ENCODE data around the gene C11orf97. TPM values are rescaled to one million over a fixed set of nuclear protein-coding genes. Genes with fewer than 3 reads are reported as not detected.

C11orf97 gene
- total and polyA plus RNA-seq, 2 donors (not counting 1 experiment from before 2014, with no cell fraction given): not detected

DNA sequence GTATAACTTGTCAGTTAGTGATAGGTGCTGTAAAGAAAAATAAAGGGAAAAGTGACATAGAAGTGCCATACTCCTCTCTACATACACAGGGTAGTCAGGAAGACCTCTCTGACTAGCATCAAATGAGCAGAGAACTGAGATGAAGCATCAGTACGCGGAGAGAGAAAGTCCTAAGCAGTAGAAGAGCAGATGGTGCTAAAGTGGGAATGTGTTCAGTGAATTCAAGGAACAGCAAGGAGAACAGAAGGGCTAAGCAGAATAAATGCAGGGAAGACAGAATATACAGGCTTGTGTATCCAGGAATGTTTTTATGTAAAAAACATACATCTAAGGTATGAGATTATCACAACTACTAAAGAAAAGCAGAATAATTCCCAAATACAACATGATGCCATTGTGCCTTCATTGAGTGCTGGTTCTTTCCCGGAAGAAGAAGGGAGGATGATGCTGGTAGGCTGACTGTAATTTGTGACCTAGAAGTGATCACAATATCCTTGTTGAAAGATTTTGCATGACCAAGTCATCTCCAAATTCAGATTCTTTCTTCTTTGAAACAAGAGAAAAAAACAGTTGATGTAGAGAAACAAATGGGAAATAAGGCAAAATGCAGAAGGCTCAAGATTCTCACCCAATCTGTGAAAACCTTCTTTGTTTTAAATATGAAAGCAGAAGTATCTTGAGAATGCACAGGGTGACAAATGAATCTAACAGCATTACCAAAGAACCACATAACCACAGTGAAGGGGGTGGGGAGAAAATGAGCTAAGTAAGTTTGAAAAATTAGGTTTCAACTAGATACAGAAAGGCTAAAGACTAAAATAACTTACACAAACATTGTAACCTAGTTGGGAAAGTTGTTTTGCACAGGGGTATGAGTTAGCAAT is 39.1 kb upstream of the C11orf97 start:
- DNase-seq: peak; percentile 24
- no peaks in the 10 kb centered on the region for H3K27me3 Mint-ChIP-seq
- Histone ChIP-seq H3K4me2 (replicated peaks; ENCODE audit: low read depth, low read length, poor library complexity, severe bottlenecking) (no peak overlapping the region), H3K27ac (ENCODE audit: low read length in 2 of 2) (no peak overlapping the region), H4K20me1 (ENCODE audit: control insufficient read depth, insufficient read depth, low read length, poor library complexity, severe bottlenecking) (no peaks in the 10 kb centered on the region), H3K4me3 (ENCODE audit: control extremely low read depth in 1 of 5, extremely low read depth in 1 of 5, insufficient read depth in 1 of 5, low read depth in 2 of 5, low read length in 4 of 5) (no peak overlapping the region), H3K4me1 (ENCODE audit: control insufficient read depth in 2 of 2, insufficient read depth in 2 of 2, low read length in 2 of 2) (peaks cover 4 to 8% of the 10 kb centered on the region in 2 donors), H3K79me2 (ENCODE audit: control insufficient read depth, insufficient read depth, low read length) (no peaks in the 10 kb centered on the region), H3K9me3 (ENCODE audit: control extremely low read depth in 1 of 3, control insufficient read depth in 2 of 3, insufficient read depth in 1 of 3, low read length in 2 of 3) (no peaks in the 10 kb centered on the region), H3K27me3 (replicated peaks in 1 of 4; ENCODE audit: control extremely low read depth in 1 of 4, control insufficient read depth in 3 of 4, insufficient read depth in 4 of 4, low read length in 3 of 4) (no peaks in the 10 kb centered on the region), H3K9ac (ENCODE audit: low read length) (no peak overlapping the region), H2AFZ (ENCODE audit: insufficient read depth, low read depth, low read length, poor library complexity, severe bottlenecking) (no peak overlapping the region), H3K36me3 (replicated peaks in 1 of 2; ENCODE audit: control extremely low read depth in 1 of 2, control insufficient read depth in 1 of 2, extremely low read depth in 1 of 2, insufficient read depth in 2 of 2, low read length in 1 of 2) (peaks cover 0 to 32% of the 10 kb centered on the region in 2 experiments)
- no peaks in the 10 kb centered on the region for H3K9me3 Mint-ChIP-seq (ENCODE audit: insufficient read depth)
- CTCF ChIA-PET: no interaction called here
- TF ChIP-seq, protein P1, sequence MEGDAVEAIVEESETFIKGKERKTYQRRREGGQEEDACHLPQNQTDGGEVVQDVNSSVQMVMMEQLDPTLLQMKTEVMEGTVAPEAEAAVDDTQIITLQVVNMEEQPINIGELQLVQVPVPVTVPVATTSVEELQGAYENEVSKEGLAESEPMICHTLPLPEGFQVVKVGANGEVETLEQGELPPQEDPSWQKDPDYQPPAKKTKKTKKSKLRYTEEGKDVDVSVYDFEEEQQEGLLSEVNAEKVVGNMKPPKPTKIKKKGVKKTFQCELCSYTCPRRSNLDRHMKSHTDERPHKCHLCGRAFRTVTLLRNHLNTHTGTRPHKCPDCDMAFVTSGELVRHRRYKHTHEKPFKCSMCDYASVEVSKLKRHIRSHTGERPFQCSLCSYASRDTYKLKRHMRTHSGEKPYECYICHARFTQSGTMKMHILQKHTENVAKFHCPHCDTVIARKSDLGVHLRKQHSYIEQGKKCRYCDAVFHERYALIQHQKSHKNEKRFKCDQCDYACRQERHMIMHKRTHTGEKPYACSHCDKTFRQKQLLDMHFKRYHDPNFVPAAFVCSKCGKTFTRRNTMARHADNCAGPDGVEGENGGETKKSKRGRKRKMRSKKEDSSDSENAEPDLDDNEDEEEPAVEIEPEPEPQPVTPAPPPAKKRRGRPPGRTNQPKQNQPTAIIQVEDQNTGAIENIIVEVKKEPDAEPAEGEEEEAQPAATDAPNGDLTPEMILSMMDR (IDR thresholded peaks at IDR 0.05): no peak
- TF ChIP-seq EZH2 (IDR thresholded peaks at IDR 0.05; ENCODE audit: borderline replicate concordance, insufficient read depth, low read depth, low read length, poor library complexity, severe bottlenecking): no peak
- peaks cover 13% of the 10 kb centered on the region for H3K4me1 Mint-ChIP-seq
- no peak overlapping the region for H3K27ac Mint-ChIP-seq
- POLR2A ChIA-PET: no interaction called here
- intact Hi-C loops (cut with micrococcal nuclease): no loop called here
- H3K4me3 Mint-ChIP-seq: no peak overlapping the region
- WGBS (ENCODE audit: insufficient coverage): no CpG with 5 or more reads among the region's 3 CpGs
- no peak for ATAC-seq (ENCODE audit: low read depth)

DNA sequence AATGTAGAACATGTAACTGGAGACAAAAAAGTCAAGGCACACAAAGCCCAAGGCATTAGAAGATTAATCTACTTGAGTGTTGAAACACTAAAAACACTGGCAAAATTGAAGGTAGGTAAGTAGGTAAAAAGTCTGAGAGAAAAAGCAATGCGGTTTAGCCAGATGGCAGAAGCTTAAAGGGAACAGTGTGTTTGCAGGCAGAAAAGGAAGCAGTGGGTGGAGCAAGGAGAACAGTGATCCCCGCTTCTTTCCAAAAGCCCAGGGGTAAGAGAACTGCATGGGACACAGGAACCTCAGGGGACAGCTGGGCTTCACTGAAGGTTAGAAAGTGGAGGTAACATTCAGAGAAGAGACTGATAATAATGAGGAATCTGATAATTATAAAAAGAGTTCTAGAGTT is 34.6 kb upstream of the C11orf97 start:
- no peak overlapping the region for H3K27ac ChIP-seq (ENCODE audit: low read length in 2 of 2)
- ATAC-seq (ENCODE audit: low read depth) (no peak), DNase-seq (no peak)
- no peak overlapping the region for H3K9ac ChIP-seq (ENCODE audit: low read length)
- H3K4me2 ChIP-seq (replicated peaks; ENCODE audit: low read depth, low read length, poor library complexity, severe bottlenecking): no peak overlapping the region
- peaks cover 4 to 8% of the 10 kb centered on the region in 2 donors for H3K4me1 ChIP-seq (ENCODE audit: control insufficient read depth in 2 of 2, insufficient read depth in 2 of 2, low read length in 2 of 2)
- ChIA-PET POLR2A (no interaction called here), CTCF (no interaction called here)
- no peak overlapping the region for H2AFZ ChIP-seq (ENCODE audit: insufficient read depth, low read depth, low read length, poor library complexity, severe bottlenecking)
- TF ChIP-seq, protein P1 (IDR thresholded peaks at IDR 0.05): no peak
- no peak for TF ChIP-seq EZH2 (IDR thresholded peaks at IDR 0.05; ENCODE audit: borderline replicate concordance, insufficient read depth, low read depth, low read length, poor library complexity, severe bottlenecking)
- H3K4me3 ChIP-seq (ENCODE audit: control extremely low read depth in 1 of 5, extremely low read depth in 1 of 5, insufficient read depth in 1 of 5, low read depth in 2 of 5, low read length in 4 of 5): no peak overlapping the region
- no peaks in the 10 kb centered on the region for H3K9me3 ChIP-seq (ENCODE audit: control extremely low read depth in 1 of 3, control insufficient read depth in 2 of 3, insufficient read depth in 1 of 3, low read length in 2 of 3)
- no peak overlapping the region for H3K4me3 Mint-ChIP-seq
- H3K36me3 ChIP-seq (replicated peaks in 1 of 2; ENCODE audit: control extremely low read depth in 1 of 2, control insufficient read depth in 1 of 2, extremely low read depth in 1 of 2, insufficient read depth in 2 of 2, low read length in 1 of 2): peaks cover 8 to 27% of the 10 kb centered on the region in 2 experiments
- intact Hi-C loops (cut with micrococcal nuclease): no loop called here
- no peaks in the 10 kb centered on the region for H3K79me2 ChIP-seq (ENCODE audit: control insufficient read depth, insufficient read depth, low read length)
- H3K27me3 Mint-ChIP-seq: no peaks in the 10 kb centered on the region
- WGBS (ENCODE audit: insufficient coverage): 34% methylated on average over 2 of the region's 2 CpGs
- peaks cover 13% of the 10 kb centered on the region for H3K4me1 Mint-ChIP-seq
- no peak overlapping the region for H3K27ac Mint-ChIP-seq
- H4K20me1 ChIP-seq (ENCODE audit: control insufficient read depth, insufficient read depth, low read length, poor library complexity, severe bottlenecking): no peaks in the 10 kb centered on the region
- H3K9me3 Mint-ChIP-seq (ENCODE audit: insufficient read depth): no peaks in the 10 kb centered on the region
- H3K27me3 ChIP-seq (replicated peaks in 1 of 4; ENCODE audit: control extremely low read depth in 1 of 4, control insufficient read depth in 3 of 4, insufficient read depth in 4 of 4, low read length in 3 of 4): no peaks in the 10 kb centered on the region
